Right lobe of liver (tissue), 4 donors: ENCODE measurements around the gene NETO2.

Experiments
- CTCF ChIP-seq, 4 donors: fragments of 200-600 bp in 3 of 4; fragments of 450-650 bp in 1 of 4; IDR thresholded peaks; one replicate each; pipeline versions ENCODE4 v1.5.1 to v1.8.0; 2016 to 2022; ENCODE audit warnings: antibody characterized with exemption in 4 of 4, mild to moderate bottlenecking in 2 of 4
- POLR2A ChIP-seq: fragments of 450-650 bp; IDR thresholded peaks from one replicate; pipeline ENCODE4 v1.6.1; 2017; ENCODE audit warnings: antibody characterized with exemption, mild to moderate bottlenecking
- donor health status: DM: no; HTN: no; CAD: no.
- donor health status: DM: no; HTN: no; CAD: no.
- donor health status: DM: no; HTN: yes; CAD: no.

GRCh38 chr16:47072158-47072557 lies 71.6 kb downstream of the NETO2 start:
- TF ChIP-seq POLR2A, result no peak
- TF ChIP-seq CTCF (IDR thresholded peaks at IDR 0.05), result no peak
